Hematopoietic multipotent progenitor cell treated with erythropoietin and hydrocortisone succinate and interleukin-3 and kit ligand, for 8 days (in vitro differentiated cells): ENCODE measurements around the gene NF1.
"Not testable (repeated sequence)": the region's sequence is repeated elsewhere in the genome, so short reads cannot be mapped to it uniquely, and the experiment has no call there.

ENCODE experiments used
- DNase-seq: peaks from one replicate; pipeline ENCODE4 v3.0.0-alpha.2; 2015

Gene NF1

GRCh38 chr17:31079731-31080130 is 15.0 kb upstream of the NF1 start:
- no peak for DNase-seq

- DNase-seq: no peak
Measured at GRCh38 chr17:31085563-31085962, 9.2 kb upstream of the NF1 start.

GRCh38 chr17:31089471-31089870 is 5.3 kb upstream of the NF1 start:
- no peak for DNase-seq

GRCh38 chr17:31090650-31091049 is 4.1 kb upstream of the NF1 start:
- DNase-seq: not testable (repeated sequence)

- DNase-seq: no peak
Measured at GRCh38 chr17:31092475-31093064, 2.2 kb upstream of the NF1 start.

- no peak for DNase-seq
Measured at GRCh38 chr17:31093866-31094599, 744 bp upstream of the NF1 start.

GRCh38 chr17:31095236-31096105 is 694 bp downstream of the NF1 start:
- DNase-seq: peak; percentile 36

GRCh38 chr17:31096106-31096436 is 1.3 kb downstream of the NF1 start:
- no peak for DNase-seq

GRCh38 chr17:31099016-31099415 is 4.2 kb downstream of the NF1 start:
- no peak for DNase-seq

- DNase-seq: no peak
Measured at GRCh38 chr17:31100840-31101459, 6.2 kb downstream of the NF1 start.

GRCh38 chr17:31101943-31102342 is 7.2 kb downstream of the NF1 start:
- DNase-seq: no peak

- DNase-seq: no peak
Measured at GRCh38 chr17:31105991-31106390, 11.2 kb downstream of the NF1 start.

- no peak for DNase-seq
Measured at GRCh38 chr17:31111183-31111582, 16.4 kb downstream of the NF1 start.

GRCh38 chr17:31112001-31112661 is 17.4 kb downstream of the NF1 start:
- DNase-seq: no peak

GRCh38 chr17:31113368-31113767 is 18.6 kb downstream of the NF1 start:
- DNase-seq: not testable (repeated sequence)

- DNase-seq: no peak
Measured at GRCh38 chr17:31113939-31114338, 19.2 kb downstream of the NF1 start.

GRCh38 chr17:31114956-31115555 is 20.3 kb downstream of the NF1 start:
- DNase-seq: no peak

- no peak for DNase-seq
Measured at GRCh38 chr17:31116167-31116566, 21.4 kb downstream of the NF1 start.

- no peak for DNase-seq
Measured at GRCh38 chr17:31122746-31123145, 28.0 kb downstream of the NF1 start.

GRCh38 chr17:31126318-31126717 is 31.5 kb downstream of the NF1 start:
- no peak for DNase-seq

GRCh38 chr17:31128241-31128640 is 33.5 kb downstream of the NF1 start:
- no peak for DNase-seq
